ENCODE data around the gene AGO3. TPM values are rescaled to one million over a fixed set of nuclear protein-coding genes. Genes with fewer than 3 reads are reported as not detected.

The AGO3 gene
- total and polyA plus RNA-seq, 4 donors: 3.0 to 19.5 (median 7.1) TPM

DNA sequence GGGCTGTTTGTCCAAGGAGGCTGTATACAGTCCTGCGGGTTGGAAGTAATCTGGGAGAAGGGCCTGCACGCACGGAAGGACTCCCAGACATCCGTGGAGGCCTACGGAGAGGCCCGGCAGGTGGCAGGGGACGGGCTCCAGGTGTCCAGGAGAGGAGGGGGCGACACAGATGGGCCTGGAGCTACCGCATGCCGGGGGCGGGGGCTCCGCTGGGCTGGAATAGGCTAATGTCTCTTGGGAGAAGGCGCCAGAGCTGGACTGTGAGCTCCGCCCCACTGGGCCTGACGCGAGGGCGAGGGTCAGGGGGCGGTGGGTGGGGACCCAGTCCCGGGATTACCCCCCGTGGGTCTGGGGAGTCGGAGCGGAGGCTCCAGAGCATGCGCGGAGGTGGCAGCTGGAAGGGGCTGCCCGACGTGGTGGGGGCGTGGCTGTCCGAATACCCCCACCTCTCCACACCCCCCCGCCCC lies 47.2 kb upstream of the AGO3 start:
- WGBS: 3% methylated on average over 29 of the region's 29 CpGs
- H3K9ac ChIP-seq (ENCODE audit: low read depth in 1 of 2, low read length in 2 of 2): peak overlapping the region; percentile 71 to 86
- TF ChIP-seq HNF4A (conservative IDR thresholded peaks at IDR 0.05): no peak
- TF ChIP-seq NR2F2 (IDR thresholded peaks at IDR 0.05): no peak
- TF ChIP-seq SP1 (IDR thresholded peaks at IDR 0.05): peak; percentile 10
- H3K9me3 ChIP-seq (ENCODE audit: control insufficient read depth in 4 of 4, low read length in 3 of 4): no peaks in the 10 kb centered on the region
- H3K4me3 ChIP-seq (ENCODE audit: low read depth in 1 of 3, low read length in 3 of 3): peak overlapping the region; percentile 84 to 92 (median 85)
- H3K4me1 ChIP-seq (ENCODE audit: control insufficient read depth in 4 of 4, insufficient read depth in 4 of 4, low read length in 3 of 4): peaks cover 0 to 9% (median 3%) of the 10 kb centered on the region in 4 donors
- peak; percentile 78 for DNase-seq (ENCODE audit: low spot score)
- H3K36me3 ChIP-seq (ENCODE audit: control insufficient read depth in 4 of 4, insufficient read depth in 3 of 4, low read depth in 1 of 4, low read length in 3 of 4): peaks cover 0 to 4% (median 0%) of the 10 kb centered on the region in 4 donors
- peak overlapping the region; percentile 54 to 69 for H3K27ac ChIP-seq (ENCODE audit: low read depth in 1 of 2, low read length in 2 of 2)
- H3K27me3 ChIP-seq (ENCODE audit: control insufficient read depth in 4 of 4, insufficient read depth in 4 of 4, low read length in 3 of 4): no peaks in the 10 kb centered on the region

DNA sequence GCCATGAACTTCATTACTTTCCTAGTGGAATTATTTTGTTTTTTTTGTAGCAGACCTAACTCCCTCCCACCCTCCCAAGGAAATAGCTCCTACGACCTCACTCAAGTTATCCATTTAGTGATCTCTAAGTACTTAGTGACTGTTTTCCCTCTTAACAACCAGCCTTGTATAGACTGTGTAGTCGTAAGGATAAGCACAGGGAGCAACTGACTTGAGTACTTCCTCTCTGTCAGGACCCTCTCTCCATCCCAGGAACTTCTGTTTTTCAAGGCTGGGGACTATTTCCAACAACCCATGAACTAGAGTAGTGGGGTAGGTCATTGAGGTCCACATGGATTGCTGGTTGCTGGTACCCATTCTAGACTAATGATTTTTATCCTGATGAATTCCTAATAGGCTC lies 46.0 kb upstream of the AGO3 start:
- WGBS: 75% methylated on average over 2 of the region's 2 CpGs

More for the DNA sequence above, 46.0 kb upstream of the AGO3 start:
- H3K9me3 ChIP-seq (ENCODE audit: control insufficient read depth in 4 of 4, low read length in 3 of 4): no peaks in the 10 kb centered on the region
- H3K9ac ChIP-seq (ENCODE audit: low read depth in 1 of 2, low read length in 2 of 2): peak overlapping the region in 1 of 2 donors; percentile 9
- H3K4me1 ChIP-seq (ENCODE audit: control insufficient read depth in 4 of 4, insufficient read depth in 4 of 4, low read length in 3 of 4): peaks cover 0 to 9% (median 3%) of the 10 kb centered on the region in 4 donors
- no peaks in the 10 kb centered on the region for H3K27me3 ChIP-seq (ENCODE audit: control insufficient read depth in 4 of 4, insufficient read depth in 4 of 4, low read length in 3 of 4)
- TF ChIP-seq RAD21 (IDR thresholded peaks at IDR 0.05) (no peak), HNF4A (conservative IDR thresholded peaks at IDR 0.05) (no peak), EGR1 (IDR thresholded peaks at IDR 0.05; ENCODE audit: low read depth in 2 of 2) (no peak), NR2F2 (IDR thresholded peaks at IDR 0.05) (no peak), RXRA (IDR thresholded peaks at IDR 0.05) (no peak), HNF4G (IDR thresholded peaks at IDR 0.05) (no peak), REST (IDR thresholded peaks at IDR 0.05) (no peak), SP1 (IDR thresholded peaks at IDR 0.05) (no peak), FOXA1 (IDR thresholded peaks at IDR 0.05) (no peak), YY1 (IDR thresholded peaks at IDR 0.05) (no peak), TAF1 (conservative IDR thresholded peaks at IDR 0.05) (no peak), MAX (IDR thresholded peaks at IDR 0.05) (no peak)
- TF ChIP-seq, protein P1, sequence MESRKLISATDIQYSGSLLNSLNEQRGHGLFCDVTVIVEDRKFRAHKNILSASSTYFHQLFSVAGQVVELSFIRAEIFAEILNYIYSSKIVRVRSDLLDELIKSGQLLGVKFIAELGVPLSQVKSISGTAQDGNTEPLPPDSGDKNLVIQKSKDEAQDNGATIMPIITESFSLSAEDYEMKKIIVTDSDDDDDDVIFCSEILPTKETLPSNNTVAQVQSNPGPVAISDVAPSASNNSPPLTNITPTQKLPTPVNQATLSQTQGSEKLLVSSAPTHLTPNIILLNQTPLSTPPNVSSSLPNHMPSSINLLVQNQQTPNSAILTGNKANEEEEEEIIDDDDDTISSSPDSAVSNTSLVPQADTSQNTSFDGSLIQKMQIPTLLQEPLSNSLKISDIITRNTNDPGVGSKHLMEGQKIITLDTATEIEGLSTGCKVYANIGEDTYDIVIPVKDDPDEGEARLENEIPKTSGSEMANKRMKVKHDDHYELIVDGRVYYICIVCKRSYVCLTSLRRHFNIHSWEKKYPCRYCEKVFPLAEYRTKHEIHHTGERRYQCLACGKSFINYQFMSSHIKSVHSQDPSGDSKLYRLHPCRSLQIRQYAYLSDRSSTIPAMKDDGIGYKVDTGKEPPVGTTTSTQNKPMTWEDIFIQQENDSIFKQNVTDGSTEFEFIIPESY (IDR thresholded peaks at IDR 0.05): no peak
- TF ChIP-seq, protein P2, sequence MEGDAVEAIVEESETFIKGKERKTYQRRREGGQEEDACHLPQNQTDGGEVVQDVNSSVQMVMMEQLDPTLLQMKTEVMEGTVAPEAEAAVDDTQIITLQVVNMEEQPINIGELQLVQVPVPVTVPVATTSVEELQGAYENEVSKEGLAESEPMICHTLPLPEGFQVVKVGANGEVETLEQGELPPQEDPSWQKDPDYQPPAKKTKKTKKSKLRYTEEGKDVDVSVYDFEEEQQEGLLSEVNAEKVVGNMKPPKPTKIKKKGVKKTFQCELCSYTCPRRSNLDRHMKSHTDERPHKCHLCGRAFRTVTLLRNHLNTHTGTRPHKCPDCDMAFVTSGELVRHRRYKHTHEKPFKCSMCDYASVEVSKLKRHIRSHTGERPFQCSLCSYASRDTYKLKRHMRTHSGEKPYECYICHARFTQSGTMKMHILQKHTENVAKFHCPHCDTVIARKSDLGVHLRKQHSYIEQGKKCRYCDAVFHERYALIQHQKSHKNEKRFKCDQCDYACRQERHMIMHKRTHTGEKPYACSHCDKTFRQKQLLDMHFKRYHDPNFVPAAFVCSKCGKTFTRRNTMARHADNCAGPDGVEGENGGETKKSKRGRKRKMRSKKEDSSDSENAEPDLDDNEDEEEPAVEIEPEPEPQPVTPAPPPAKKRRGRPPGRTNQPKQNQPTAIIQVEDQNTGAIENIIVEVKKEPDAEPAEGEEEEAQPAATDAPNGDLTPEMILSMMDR (IDR thresholded peaks at IDR 0.05; ENCODE audit: low read depth, low read length, missing input control): no peak
- H3K36me3 ChIP-seq (ENCODE audit: control insufficient read depth in 4 of 4, insufficient read depth in 3 of 4, low read depth in 1 of 4, low read length in 3 of 4): peaks cover 0 to 8% (median 0%) of the 10 kb centered on the region in 4 donors
- DNase-seq (ENCODE audit: low spot score): no peak
- no peak overlapping the region for H3K27ac ChIP-seq (ENCODE audit: low read depth in 1 of 2, low read length in 2 of 2)
- no peak overlapping the region for H3K4me3 ChIP-seq (ENCODE audit: low read depth in 1 of 3, low read length in 3 of 3)

All from liver (tissue), 9 donors.